Adrenal gland (tissue), 12 donors: ENCODE data around the gene CALM1. TPM values are rescaled to one million over a fixed set of nuclear protein-coding genes. Genes with fewer than 3 reads are reported as not detected.
A peak's percentile ranks its signal among the peaks of the same experiment; 100 is the strongest.

ENCODE experiments used
- DNase-seq, 7 donors: peaks; one replicate each; pipeline ENCODE4 v3.0.0-alpha.2; 2019 to 2020
- H3K27ac ChIP-seq, 5 donors: fragments of 200-600 bp; sonication (generic) in 4 of 5; 1 replicate in 3 of 5; 2 replicates in 2 of 5; pipeline versions ENCODE4 v1.5.1 to v1.8.0; 2016 to 2020; ENCODE audit warnings: mild to moderate bottlenecking in 1 of 5
- H3K27me3 ChIP-seq: fragments of 200-600 bp; 2 replicates; pipeline ENCODE4 v1.8.0; 2021
- H3K36me3 ChIP-seq, 2 donors: fragments of 200-600 bp; replicated peaks in 1 of 2; 1 replicate in 1 of 2; 2 replicates in 1 of 2; pipeline versions ENCODE4 v1.5.1 to v1.8.0; 2018 to 2022
- H3K4me1 ChIP-seq, 2 donors: fragments of 200-600 bp; replicated peaks in 1 of 2; 1 replicate in 1 of 2; 2 replicates in 1 of 2; pipeline versions ENCODE4 v1.5.1 to v1.8.0; 2018 to 2021
- H3K4me3 ChIP-seq, 4 donors: fragments of 200-600 bp; sonication (generic) in 3 of 4; one replicate each; pipeline ENCODE4 v1.5.1; 2016 to 2018
- H3K9me3 ChIP-seq, 3 donors: fragments of 200-600 bp; sonication (generic) in 1 of 3; replicated peaks in 1 of 3; 1 replicate in 2 of 3; 2 replicates in 1 of 3; pipeline versions ENCODE4 v1.5.1 to v1.8.0; 2016 to 2021
- POLR2A ChIP-seq, 2 donors: fragments of 450-650 bp; IDR thresholded peaks; one replicate each; pipeline ENCODE4 v1.6.1; 2017; ENCODE audit warnings: antibody characterized with exemption in 2 of 2, mild to moderate bottlenecking in 2 of 2, moderate library complexity in 1 of 2
- WGBS, 4 donors: extraction: QIAGEN DNeasy Blood & Tissue Kit in 2 of 4; methylation state at CpG; one replicate each; pipeline versions ENCODE4 v1.1.5 to v1.1.7; 2013 to 2017; 5-methylcytosine and 5-hydroxymethylcytosine counted together
- intact Hi-C, 2 donors: fragments of 100-400 bp; cut with DNase I; formaldehyde crosslinking; loops; one replicate each; pipeline versions ENCODE4 v1.14.1 to v1.15.0; 2022 to 2023
- polyA plus RNA-seq, 3 donors: library from polyadenylated mRNA; stranded (reverse); fragments of 200-250 nt in 2 of 3; fragments of 350-450 nt in 1 of 3; fragmentation: Illumina TruSeq in 1 of 3; extraction: RNeasy Lipid Tissue Mini Kit (QIAGEN cat#74804) in 1 of 3; gene quantifications; one replicate each; pipeline ENCODE4 v1.2.3, GENCODE V29; 2013 to 2014
- total RNA-seq, 9 donors: library from RNA; depleted of rRNA in 4 of 9; stranded (reverse); fragments of >200 nt in 4 of 9; fragments of 120-200 nt in 1 of 9; fragmentation: NEBNext Ultra II Directional in 1 of 9; extraction: Animal tissue kit (Norgen Biotek cat#: 25700) in 1 of 9; gene quantifications; one replicate each; pipeline versions ENCODE4 v1.1.0 to v1.2.4, GENCODE V29; 2013 to 2023
- TF ChIP-seq, protein P1 (sequence below), 6 experiments: fragments of 450-650 bp in 4 of 6; fragments of 200-600 bp in 2 of 6; sonication (generic) in 1 of 6; IDR thresholded peaks; 1 replicate in 5 of 6; 2 replicates in 1 of 6; pipeline versions ENCODE4 v1.5.1 to v1.8.0; 2016 to 2021; ENCODE audit warnings: antibody characterized with exemption in 6 of 6, mild to moderate bottlenecking in 2 of 6, moderate library complexity in 1 of 6
- donor health status: healthy with polysubstance abuse.
- donor health status: Bipolar disorder and iron deficiency.
- donor health status: DM: yes; HTN: yes; CAD: no.
- donor health status: DM: no; HTN: no; CAD: no.
- donor health status: DM: no; HTN: no; CAD: no.
- donor health status: DM: yes; HTN: yes; CAD: no.

The CALM1 gene
- total and polyA plus RNA-seq, 12 donors = 153 to 402 (median 232) TPM

GRCh38 chr14:90409209-90409730 is 12.4 kb downstream of the CALM1 start:
- Histone ChIP-seq H3K27ac (peak overlapping the region in 2 of 5 donors; percentile 60 to 76), H3K9me3 (no peaks in the 10 kb centered on the region), H3K4me3 (no peak overlapping the region), H3K36me3 (peaks cover 0 to 26% of the 10 kb centered on the region in 2 donors), H3K4me1 (peaks cover 0 to 11% of the 10 kb centered on the region in 2 donors), H3K27me3 (no peaks in the 10 kb centered on the region)
- DNase-seq = peak in 6 of 7 donors; percentile 33 to 83 (median 38)
- intact Hi-C loops = loop anchor here (10.0 kb wide), 2 partner anchors 104 to 296 kb away; no protein-coding TSS in a partner anchor
- WGBS, 4 donors = 31 to 37% (median 34%) methylated on average over 5 of the region's 5 CpGs
- no peak for TF ChIP-seq POLR2A (IDR thresholded peaks at IDR 0.05)
- TF ChIP-seq, protein P1, sequence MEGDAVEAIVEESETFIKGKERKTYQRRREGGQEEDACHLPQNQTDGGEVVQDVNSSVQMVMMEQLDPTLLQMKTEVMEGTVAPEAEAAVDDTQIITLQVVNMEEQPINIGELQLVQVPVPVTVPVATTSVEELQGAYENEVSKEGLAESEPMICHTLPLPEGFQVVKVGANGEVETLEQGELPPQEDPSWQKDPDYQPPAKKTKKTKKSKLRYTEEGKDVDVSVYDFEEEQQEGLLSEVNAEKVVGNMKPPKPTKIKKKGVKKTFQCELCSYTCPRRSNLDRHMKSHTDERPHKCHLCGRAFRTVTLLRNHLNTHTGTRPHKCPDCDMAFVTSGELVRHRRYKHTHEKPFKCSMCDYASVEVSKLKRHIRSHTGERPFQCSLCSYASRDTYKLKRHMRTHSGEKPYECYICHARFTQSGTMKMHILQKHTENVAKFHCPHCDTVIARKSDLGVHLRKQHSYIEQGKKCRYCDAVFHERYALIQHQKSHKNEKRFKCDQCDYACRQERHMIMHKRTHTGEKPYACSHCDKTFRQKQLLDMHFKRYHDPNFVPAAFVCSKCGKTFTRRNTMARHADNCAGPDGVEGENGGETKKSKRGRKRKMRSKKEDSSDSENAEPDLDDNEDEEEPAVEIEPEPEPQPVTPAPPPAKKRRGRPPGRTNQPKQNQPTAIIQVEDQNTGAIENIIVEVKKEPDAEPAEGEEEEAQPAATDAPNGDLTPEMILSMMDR (IDR thresholded peaks at IDR 0.05) = no peak

GRCh38 chr14:90412058-90412457 is 15.2 kb downstream of the CALM1 start:
- Histone ChIP-seq H3K4me1 (peaks cover 0 to 11% of the 10 kb centered on the region in 2 donors), H3K27me3 (no peaks in the 10 kb centered on the region), H3K4me3 (no peak overlapping the region), H3K36me3 (peaks cover 0 to 9% of the 10 kb centered on the region in 2 donors), H3K27ac (no peak overlapping the region), H3K9me3 (no peaks in the 10 kb centered on the region)
- intact Hi-C loops = no loop called here
- peak in 1 of 7 donors; percentile 6 for DNase-seq
- TF ChIP-seq, protein P1 (IDR thresholded peaks at IDR 0.05) = no peak
- no peak for TF ChIP-seq POLR2A (IDR thresholded peaks at IDR 0.05)
- WGBS, 4 donors = 84 to 90% (median 87%) methylated on average over 2 of the region's 2 CpGs

DNA sequence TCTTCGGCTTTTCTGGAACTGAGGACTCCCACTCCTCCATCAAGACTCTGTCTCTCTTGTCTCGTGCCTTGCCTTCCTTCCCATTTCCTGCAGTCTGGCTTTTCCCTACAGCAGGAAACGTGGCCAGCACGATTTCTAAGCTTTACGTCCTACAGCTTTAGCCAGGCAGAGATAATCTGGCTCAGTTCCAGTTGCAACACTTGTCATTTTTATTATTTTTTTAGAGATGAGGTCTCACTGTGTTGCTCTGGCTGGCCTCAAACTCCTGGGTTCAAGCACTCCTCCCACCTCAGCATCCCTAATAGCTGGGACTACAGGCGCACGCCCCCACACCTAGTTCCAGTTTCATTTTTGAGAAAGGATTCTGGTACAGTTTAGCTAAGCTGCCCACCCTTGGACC is 19.9 kb downstream of the CALM1 start:
- Histone ChIP-seq H3K9me3 (no peaks in the 10 kb centered on the region), H3K4me3 (no peak overlapping the region), H3K27ac (no peak overlapping the region), H3K4me1 (no peaks in the 10 kb centered on the region), H3K36me3 (no peaks in the 10 kb centered on the region), H3K27me3 (no peaks in the 10 kb centered on the region)
- intact Hi-C loops = no loop called here
- no peak for TF ChIP-seq POLR2A (IDR thresholded peaks at IDR 0.05)
- TF ChIP-seq, protein P1 (IDR thresholded peaks at IDR 0.05) = no peak
- DNase-seq = no peak
- WGBS, 4 donors = 37 to 48% (median 42%) methylated on average over 7 of the region's 7 CpGs

DNA sequence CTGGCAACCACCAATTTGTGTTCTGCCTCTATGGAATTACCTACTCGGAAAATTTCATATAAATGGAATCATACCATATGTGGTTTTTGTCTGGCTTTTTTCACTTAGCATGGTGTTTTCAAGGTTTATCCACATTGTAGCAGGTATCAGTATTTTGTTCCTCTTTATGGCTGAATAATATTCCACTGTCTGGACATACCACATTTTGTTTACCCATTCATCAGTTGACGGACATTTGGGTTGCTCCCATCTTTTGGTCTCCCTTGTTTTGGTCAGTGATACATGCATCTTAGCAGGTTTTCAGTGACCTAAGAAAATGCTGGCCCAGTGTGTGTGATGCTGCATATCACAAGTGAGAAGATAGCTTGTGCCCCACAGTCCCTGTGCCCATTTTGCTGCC is 21.2 kb downstream of the CALM1 start:
- Histone ChIP-seq H3K4me1 (no peaks in the 10 kb centered on the region), H3K4me3 (no peak overlapping the region), H3K36me3 (no peaks in the 10 kb centered on the region), H3K27ac (no peak overlapping the region), H3K27me3 (no peaks in the 10 kb centered on the region), H3K9me3 (no peaks in the 10 kb centered on the region)
- DNase-seq = no peak
- intact Hi-C loops = no loop called here
- TF ChIP-seq POLR2A (IDR thresholded peaks at IDR 0.05) = no peak
- TF ChIP-seq, protein P1 (IDR thresholded peaks at IDR 0.05) = no peak
- 87 to 94% (median 94%) methylated on average over 2 of the region's 2 CpGs for WGBS, 4 donors
